H1 (cell line): ENCODE data around the gene GZF1. TPM values are rescaled to one million over a fixed set of nuclear protein-coding genes. Genes with fewer than 3 reads are reported as not detected.

Source experiments
- CTCF ChIA-PET: fragments of 300-600 bp; sonication (Branson Sonifier 250); formaldehyde crosslinking; loops from one replicate; lab custom pipeline; 2021; ENCODE audit not compliant: partially characterized antibody; lab: Charles Lee
- POLR2A ChIA-PET: fragments of 300-600 bp; sonication (Branson Sonifier 250); formaldehyde crosslinking; loops from one replicate; lab custom pipeline; 2021; ENCODE audit warnings: inconsistent platforms; ENCODE audit not compliant: partially characterized antibody; lab: Charles Lee
- DNase-seq, 2 experiments: peaks; one replicate each; pipeline versions ENCODE4 v3.0.0 to v3.0.0-alpha.2; 2010 to 2022; ENCODE audit warnings: low spot score in 2 of 2, low read depth in 1 of 2, mixed read lengths in 1 of 2
- FAIRE-seq: peaks from 2 replicates; lab custom pipeline; 2011; peaks lifted over from hg19 to GRCh38; lab: Jason Lieb, UNC
- H2AFZ ChIP-seq: 2 replicates; pipeline ENCODE4 v1.8.1; 2012; ENCODE audit warnings: low read length, inconsistent platforms
- H2AK5ac ChIP-seq: 2 replicates; pipeline ENCODE4 v1.6.1; 2013; ENCODE audit warnings: low read depth, low read length
- H2BK120ac ChIP-seq: replicated peaks from 2 replicates; pipeline ENCODE3; 2013; ENCODE audit warnings: low read depth, low read length, inconsistent platforms
- H2BK12ac ChIP-seq: 2 replicates; pipeline ENCODE4 v1.6.1; 2013; ENCODE audit warnings: low read depth, low read length
- H2BK15ac ChIP-seq: 2 replicates; pipeline ENCODE4 v1.6.1; 2013; ENCODE audit warnings: low read length
- H2BK20ac ChIP-seq: 2 replicates; pipeline ENCODE4 v1.6.1; 2013; ENCODE audit warnings: low read length
- H2BK5ac ChIP-seq: 2 replicates; pipeline ENCODE4 v1.6.1; 2013; ENCODE audit warnings: low read depth, low read length
- H3K14ac ChIP-seq: 2 replicates; pipeline ENCODE4 v1.6.1; 2013; ENCODE audit warnings: inconsistent platforms; ENCODE audit not compliant: insufficient read length
- H3K18ac ChIP-seq: 2 replicates; pipeline ENCODE4 v1.6.1; 2013; ENCODE audit warnings: low read length; ENCODE audit errors: extremely low read depth
- H3K23ac ChIP-seq: 2 replicates; pipeline ENCODE4 v1.6.1; 2013; ENCODE audit warnings: inconsistent platforms; ENCODE audit not compliant: insufficient read length
- H3K23me2 ChIP-seq: 2 replicates; pipeline ENCODE4 v1.6.1; 2013; ENCODE audit warnings: low read depth, low read length
- H3K27ac ChIP-seq: 2 replicates; pipeline ENCODE4 v1.6.1; 2011; ENCODE audit warnings: low read depth, low read length, inconsistent platforms
- H3K27me3 ChIP-seq, 4 experiments: replicated peaks in 1 of 4; 1 replicate in 1 of 4; 2 replicates in 3 of 4; pipeline versions ENCODE4 v1.6.1 to v1.8.1; 2011 to 2013; ENCODE audit warnings: low read length in 3 of 4, mild to moderate bottlenecking in 3 of 4, inconsistent platforms in 2 of 4, mixed read lengths in 2 of 4, moderate library complexity in 1 of 4; ENCODE audit not compliant: control insufficient read depth in 3 of 4, insufficient read depth in 3 of 4; ENCODE audit errors: extremely low read depth in 1 of 4
- H3K36me3 ChIP-seq, 4 experiments: 2 replicates each; pipeline versions ENCODE4 v1.6.1 to v1.8.1; 2011 to 2013; ENCODE audit warnings: mild to moderate bottlenecking in 4 of 4, low read length in 3 of 4, moderate library complexity in 2 of 4, control low read depth in 1 of 4, inconsistent platforms in 1 of 4; ENCODE audit not compliant: insufficient read depth in 4 of 4, control insufficient read depth in 2 of 4
- H3K4ac ChIP-seq: replicated peaks from 2 replicates; pipeline ENCODE3; 2013; ENCODE audit warnings: low read length, low read depth, mixed read lengths, inconsistent platforms; ENCODE audit not compliant: insufficient read length
- H3K4me1 ChIP-seq, 4 experiments: replicated peaks in 1 of 4; 1 replicate in 1 of 4; 2 replicates in 3 of 4; pipeline versions ENCODE4 v1.6.1 to v1.8.1; 2011 to 2013; ENCODE audit warnings: low read length in 3 of 4, inconsistent platforms in 2 of 4, mixed read lengths in 1 of 4; ENCODE audit not compliant: insufficient read depth in 4 of 4, control insufficient read depth in 3 of 4
- H3K4me2 ChIP-seq, 2 experiments: 2 replicates each; pipeline versions ENCODE4 v1.6.1 to v1.8.1; 2011 to 2013; ENCODE audit warnings: low read depth in 2 of 2, low read length in 2 of 2, control low read depth in 1 of 2, inconsistent platforms in 1 of 2, mild to moderate bottlenecking in 1 of 2; ENCODE audit not compliant: insufficient read depth in 1 of 2
- H3K4me3 ChIP-seq, 4 experiments: fragments of 200-600, 300-600 bp in 1 of 4; sonication (generic), shearing (Covaris generic), sonication (Bioruptor Twin) in 1 of 4; 2 replicates each; pipeline versions ENCODE4 v1.5.1 to v1.8.1; 2011 to 2016; ENCODE audit warnings: low read length in 4 of 4, low read depth in 3 of 4, control low read depth in 2 of 4, inconsistent platforms in 2 of 4, mild to moderate bottlenecking in 2 of 4, mixed read lengths in 1 of 4, moderate library complexity in 1 of 4; ENCODE audit not compliant: insufficient read depth in 2 of 4; ENCODE audit errors: extremely low read depth in 1 of 4
- H3K56ac ChIP-seq: replicated peaks from 2 replicates; pipeline ENCODE3; 2013; ENCODE audit warnings: low read depth, mild to moderate bottlenecking, mixed read lengths, low read length, inconsistent platforms; ENCODE audit not compliant: insufficient read length
- H3K79me1 ChIP-seq: 2 replicates; pipeline ENCODE4 v1.6.1; 2013; ENCODE audit warnings: low read depth, low read length, control low read depth
- H3K79me2 ChIP-seq, 2 experiments: 2 replicates each; pipeline versions ENCODE4 v1.6.1 to v1.8.1; 2012 to 2013; ENCODE audit warnings: low read length in 2 of 2, mild to moderate bottlenecking in 2 of 2, inconsistent platforms in 1 of 2; ENCODE audit not compliant: insufficient read depth in 2 of 2, control insufficient read depth in 1 of 2
- H3K9ac ChIP-seq, 4 experiments: replicated peaks in 1 of 4; 1 replicate in 1 of 4; 2 replicates in 3 of 4; pipeline versions ENCODE4 v1.6.1 to v1.8.1; 2011 to 2013; ENCODE audit warnings: low read depth in 3 of 4, low read length in 3 of 4, control low read depth in 2 of 4, mild to moderate bottlenecking in 2 of 4, moderate library complexity in 2 of 4, inconsistent platforms in 1 of 4; ENCODE audit errors: extremely low read depth in 1 of 4
- H3K9me3 ChIP-seq, 2 experiments: 2 replicates each; pipeline versions ENCODE4 v1.6.1 to v1.8.1; 2012 to 2013; ENCODE audit warnings: mild to moderate bottlenecking in 2 of 2, moderate library complexity in 2 of 2, control low read depth in 1 of 2, inconsistent platforms in 1 of 2, low read depth in 1 of 2, low read length in 1 of 2, mixed read lengths in 1 of 2; ENCODE audit not compliant: insufficient read depth in 2 of 2
- H4K20me1 ChIP-seq, 2 experiments: replicated peaks in 1 of 2; 2 replicates each; pipeline versions ENCODE3 to v1.8.1; 2011 to 2013; ENCODE audit warnings: inconsistent platforms in 2 of 2, low read length in 2 of 2, mild to moderate bottlenecking in 1 of 2; ENCODE audit not compliant: insufficient read depth in 2 of 2, control insufficient read depth in 1 of 2
- H4K5ac ChIP-seq: 2 replicates; pipeline ENCODE4 v1.6.1; 2013; ENCODE audit warnings: low read length, low read depth, mixed read lengths, inconsistent platforms; ENCODE audit not compliant: insufficient read length
- H4K8ac ChIP-seq: 2 replicates; pipeline ENCODE4 v1.8.0; 2013; ENCODE audit warnings: mild to moderate bottlenecking, moderate library complexity, low read length, inconsistent platforms; ENCODE audit not compliant: insufficient read depth; ENCODE audit errors: extremely low read depth
- H4K91ac ChIP-seq: replicated peaks from 2 replicates; pipeline ENCODE3; 2013; ENCODE audit warnings: low read length, mixed read lengths, inconsistent platforms; ENCODE audit not compliant: insufficient read length
- SIX5 ChIP-seq: IDR thresholded peaks from 2 replicates; pipeline ENCODE4 v1.6.1; 2011; ENCODE audit warnings: mild to moderate bottlenecking, low read depth, low read length
- WGBS, 2 experiments: shearing (Covaris generic) in 1 of 2; methylation state at CpG; one replicate each; pipeline versions ENCODE4 v1.1.6 to v1.1.7; 2013 to 2015; ENCODE audit warnings: low lambda C conversion rate in 2 of 2, mixed read lengths in 2 of 2, inconsistent platforms in 1 of 2, low coverage in 1 of 2, missing lambda C conversion rate in 1 of 2; ENCODE audit not compliant: insufficient replicate concordance in 2 of 2, insufficient coverage in 1 of 2, insufficient read length in 1 of 2; ENCODE audit errors: extremely low coverage in 1 of 2, missing lambda C conversion rate in 1 of 2; 5-methylcytosine and 5-hydroxymethylcytosine counted together
- polyA plus RNA-seq, 7 experiments: library from polyadenylated mRNA; depleted of rRNA in 3 of 7; stranded (reverse) in 5 of 7; unstranded in 2 of 7; fragments of >200 nt in 5 of 7; fragments of 200-250 nt in 2 of 7; gene quantifications; 1 replicate in 5 of 7; 2 replicates in 1 of 7; 4 replicates in 1 of 7; pipeline versions ENCODE4 v1.2.1 to v1.2.3, GENCODE V29; 2011 to 2013; ENCODE audit warnings: missing spikeins in 2 of 7, mixed read lengths in 2 of 7
- total RNA-seq: library from RNA; stranded (reverse); fragmentation: NEBNext Ultra II Directional; extraction: Animal tissue kit (Norgen Biotek cat#: 25700); gene quantifications from 2 replicates; pipeline ENCODE4 v1.2.1, GENCODE V29; 2021
- TF ChIP-seq, protein P1 (sequence below), 3 experiments: IDR thresholded peaks; 1 replicate in 2 of 3; 2 replicates in 1 of 3; pipeline versions ENCODE4 v1.5.1 to v1.6.1; 2011; ENCODE audit warnings: low read length in 3 of 3, mild to moderate bottlenecking in 3 of 3, inconsistent platforms in 2 of 3, low read depth in 1 of 3, moderate library complexity in 1 of 3; ENCODE audit not compliant: insufficient read depth in 1 of 3; ENCODE audit errors: control extremely low read depth in 1 of 3

GZF1 gene
- total and polyA plus RNA-seq, 2 of the 8 experiments (the other 6 are each of a cell fraction or from before 2014, with no cell fraction given) = 8.2 to 11.9 TPM

DNA sequence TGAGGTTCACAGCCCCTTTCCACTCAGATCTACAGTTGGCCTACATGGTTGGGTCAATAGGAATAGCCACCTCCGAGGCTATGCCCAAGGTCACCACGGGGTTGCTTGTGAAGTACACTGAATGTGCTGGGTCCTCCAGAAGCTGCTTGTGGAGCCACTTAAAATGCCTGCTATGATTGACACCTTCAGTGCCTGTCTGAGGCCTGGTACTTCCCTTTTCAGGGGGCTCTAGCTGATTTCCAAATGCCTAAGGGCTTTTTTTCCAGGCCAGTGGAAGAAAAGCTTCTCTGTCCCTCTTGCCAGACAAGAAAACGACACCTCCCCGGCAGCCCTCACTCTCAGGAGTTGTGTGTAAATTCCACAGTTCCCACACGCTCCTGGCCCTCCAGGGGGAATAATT lies 17.6 kb upstream of the GZF1 start:
- no peak overlapping the region for H2AFZ ChIP-seq
- peaks cover 0 to 6% (median 4%) of the 10 kb centered on the region in 4 experiments; a peak in 3 of 7 replicates for H3K4me1 ChIP-seq
- H2BK12ac ChIP-seq = no peak overlapping the region
- H4K20me1 ChIP-seq = no peaks in the 10 kb centered on the region
- CTCF ChIA-PET = interaction anchor here (1.2 kb wide), 1 partner anchor 24 kb away, joined by 3 read pairs; no protein-coding TSS in a partner anchor
- no peaks in the 10 kb centered on the region for H3K36me3 ChIP-seq
- H2AK5ac ChIP-seq = no peak overlapping the region
- H4K8ac ChIP-seq = no peak overlapping the region
- no peaks in the 10 kb centered on the region for H3K27me3 ChIP-seq
- H3K79me2 ChIP-seq = no peaks in the 10 kb centered on the region
- no peak overlapping the region for H4K91ac ChIP-seq
- H2BK15ac ChIP-seq = no peak overlapping the region
- no peak overlapping the region for H2BK5ac ChIP-seq
- no peak overlapping the region for H2BK120ac ChIP-seq
- no peak overlapping the region for H3K23ac ChIP-seq
- TF ChIP-seq, protein P1, sequence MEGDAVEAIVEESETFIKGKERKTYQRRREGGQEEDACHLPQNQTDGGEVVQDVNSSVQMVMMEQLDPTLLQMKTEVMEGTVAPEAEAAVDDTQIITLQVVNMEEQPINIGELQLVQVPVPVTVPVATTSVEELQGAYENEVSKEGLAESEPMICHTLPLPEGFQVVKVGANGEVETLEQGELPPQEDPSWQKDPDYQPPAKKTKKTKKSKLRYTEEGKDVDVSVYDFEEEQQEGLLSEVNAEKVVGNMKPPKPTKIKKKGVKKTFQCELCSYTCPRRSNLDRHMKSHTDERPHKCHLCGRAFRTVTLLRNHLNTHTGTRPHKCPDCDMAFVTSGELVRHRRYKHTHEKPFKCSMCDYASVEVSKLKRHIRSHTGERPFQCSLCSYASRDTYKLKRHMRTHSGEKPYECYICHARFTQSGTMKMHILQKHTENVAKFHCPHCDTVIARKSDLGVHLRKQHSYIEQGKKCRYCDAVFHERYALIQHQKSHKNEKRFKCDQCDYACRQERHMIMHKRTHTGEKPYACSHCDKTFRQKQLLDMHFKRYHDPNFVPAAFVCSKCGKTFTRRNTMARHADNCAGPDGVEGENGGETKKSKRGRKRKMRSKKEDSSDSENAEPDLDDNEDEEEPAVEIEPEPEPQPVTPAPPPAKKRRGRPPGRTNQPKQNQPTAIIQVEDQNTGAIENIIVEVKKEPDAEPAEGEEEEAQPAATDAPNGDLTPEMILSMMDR (IDR thresholded peaks at IDR 0.05; ENCODE audit: control extremely low read depth in 1 of 3, insufficient read depth in 1 of 3, low read depth in 1 of 3, low read length in 3 of 3) = no peak
- no peak for TF ChIP-seq SIX5
- no peak overlapping the region for H3K27ac ChIP-seq
- 78% methylated on average over 5 of the region's 5 CpGs; no CpG with 5 or more reads in 1 of the 2 experiments for WGBS, 2 experiments
- H3K4me3 ChIP-seq = no peak overlapping the region
- POLR2A ChIA-PET = no interaction called here
- H3K4ac ChIP-seq = no peak overlapping the region
- H3K9ac ChIP-seq = no peak overlapping the region
- no peak overlapping the region for H3K56ac ChIP-seq
- no peak overlapping the region for H3K4me2 ChIP-seq
- no peak overlapping the region for H2BK20ac ChIP-seq
- no peak overlapping the region for H3K18ac ChIP-seq
- H3K79me1 ChIP-seq = no peaks in the 10 kb centered on the region
- H4K5ac ChIP-seq = no peak overlapping the region
- H3K14ac ChIP-seq = no peak overlapping the region
- no peak for FAIRE-seq
- H3K9me3 ChIP-seq = peaks cover 0 to 4% of the 10 kb centered on the region in 2 experiments; a peak in 1 of 4 replicates
- DNase-seq = no peak
- peaks cover 2% of the 10 kb centered on the region; the same call in 1 of the 2 replicates for H3K23me2 ChIP-seq
